Panc1 (cell line): ENCODE results near the gene PTPN1. TPM values are rescaled to one million over a fixed set of nuclear protein-coding genes. Genes with fewer than 3 reads are reported as not detected.

Experiments used
- ATAC-seq: fragments of 200-7000 bp; cut with Tn5 transposase; 2 replicates; pipeline ENCODE4 v1.9.1; 2020; ENCODE audit warnings: mild to moderate bottlenecking, moderate library complexity
- BruUV-seq: library from RNA; stranded (reverse); fragments of 400-500 nt; replicated peaks from 2 replicates; lab custom pipeline; 2021; lab: Mats Ljungman, UMichigan
- CTCF ChIA-PET: fragments of 300-600 bp; sonication (Branson Sonifier 250); formaldehyde crosslinking; loops from one replicate; lab custom pipeline; 2022; ENCODE audit warnings: antibody characterized with exemption; lab: Charles Lee
- POLR2A ChIA-PET: fragments of 300-600 bp; sonication (Branson Sonifier 250); formaldehyde crosslinking; loops from one replicate; lab custom pipeline; 2022; ENCODE audit warnings: antibody characterized with exemption; lab: Charles Lee
- DNase-seq: peaks from one replicate; pipeline ENCODE4 v3.0.0-alpha.2; 2010; ENCODE audit warnings: low read depth, low spot score
- H3K27ac ChIP-seq: 2 replicates; pipeline ENCODE4 v1.5.1; 2011; ENCODE audit warnings: mild to moderate bottlenecking, low read length, inconsistent platforms
- H3K27me3 ChIP-seq: fragments of 200-500 bp; sonication (Bioruptor generic); 2 replicates; pipeline ENCODE4 v1.6.0; 2014; ENCODE audit warnings: low read length, inconsistent platforms; ENCODE audit not compliant: control insufficient read depth, insufficient read depth
- H3K36me3 ChIP-seq: fragments of 200-500 bp; sonication (Bioruptor generic); 2 replicates; pipeline ENCODE4 v1.5.1; 2014; ENCODE audit warnings: inconsistent platforms, mild to moderate bottlenecking, low read length, moderate library complexity; ENCODE audit not compliant: control insufficient read depth, insufficient read depth
- H3K4me1 ChIP-seq: 2 replicates; pipeline ENCODE4 v1.5.1; 2011; ENCODE audit warnings: inconsistent platforms, mild to moderate bottlenecking, low read length, moderate library complexity; ENCODE audit not compliant: control insufficient read depth, insufficient read depth
- H3K4me3 ChIP-seq, 2 experiments: 2 replicates each; pipeline ENCODE4 v1.5.1; 2011 to 2012; ENCODE audit warnings: low read depth in 2 of 2, low read length in 2 of 2, mild to moderate bottlenecking in 2 of 2, inconsistent platforms in 1 of 2, moderate library complexity in 1 of 2
- H3K9me3 ChIP-seq: fragments of 200-500 bp; sonication (Bioruptor generic); 2 replicates; pipeline ENCODE4 v1.5.1; 2014; ENCODE audit warnings: low read depth, mild to moderate bottlenecking, inconsistent platforms, low read length, moderate library complexity; ENCODE audit not compliant: control insufficient read depth, insufficient read depth
- CTCF ChIP-seq: fragments of 450-650 bp; IDR thresholded peaks from 2 replicates; pipeline ENCODE4 v1.5.1; 2017; ENCODE audit warnings: mild to moderate bottlenecking
- POLR2AphosphoS5 ChIP-seq: IDR thresholded peaks from 2 replicates; pipeline ENCODE4 v1.6.1; 2012; ENCODE audit warnings: mild to moderate bottlenecking, low read depth, low read length, moderate library complexity
- REST ChIP-seq, 2 experiments: IDR thresholded peaks; 2 replicates each; pipeline ENCODE4 v1.6.1; 2011 to 2012; ENCODE audit warnings: low read depth in 2 of 2, control low read depth in 1 of 2, low read length in 1 of 2, mild to moderate bottlenecking in 1 of 2, moderate library complexity in 1 of 2; ENCODE audit not compliant: insufficient read depth in 1 of 2
- SIN3A ChIP-seq: IDR thresholded peaks from 2 replicates; pipeline ENCODE4 v1.6.1; 2012; ENCODE audit warnings: low read depth, mild to moderate bottlenecking, low read length, moderate library complexity, borderline replicate concordance; ENCODE audit not compliant: insufficient read depth
- TCF7L2 ChIP-seq: IDR thresholded peaks from 2 replicates; pipeline ENCODE4 v1.6.1; 2011; ENCODE audit warnings: mild to moderate bottlenecking, low read depth, low read length, inconsistent platforms
- in situ Hi-C: cut with HindIII; loops from 2 replicates; pipeline ENCODE4 v1.10.0; 2016; ENCODE audit warnings: low sequenced_read_pairs, low pct_unique_long_range_greater_than_20kb
- intact Hi-C: fragments of 100-400 bp; cut with micrococcal nuclease; formaldehyde crosslinking; loops from one replicate; pipeline ENCODE4 v1.10.0; 2022; ENCODE audit not compliant: unreplicated experiment
- total RNA-seq: library from RNA; stranded (reverse); gene quantifications from one replicate; pipeline ENCODE4 v1.2.1, GENCODE V29; 2021; ENCODE audit not compliant: unreplicated experiment

PTPN1 gene
- total RNA-seq, 1 experiment from 2014 or later: 42.2 TPM

- Histone ChIP-seq H3K4me1 (no peaks in the 10 kb centered on the region), H3K4me3 (no peak overlapping the region), H3K9me3 (no peaks in the 10 kb centered on the region), H3K36me3 (no peaks in the 10 kb centered on the region), H3K27ac (no peak overlapping the region), H3K27me3 (no peaks in the 10 kb centered on the region)
- DNase-seq (no peak), ATAC-seq (no peak)
- in situ Hi-C loops: no loop called here
- no peak for TF ChIP-seq CTCF
- no peak for TF ChIP-seq SIN3A
- TF ChIP-seq TCF7L2: no peak
- TF ChIP-seq POLR2AphosphoS5: no peak
- TF ChIP-seq REST (IDR thresholded peaks at IDR 0.05; ENCODE audit: insufficient read depth in 1 of 2, low read depth in 2 of 2, low read length in 1 of 2): no peak
- ChIA-PET POLR2A (no interaction called here), CTCF (no interaction called here)
- BruUV-seq: no TSS peak
- intact Hi-C loops: loop anchor here (10.0 kb wide), 1 partner anchor 174 kb away; no protein-coding TSS in a partner anchor
Observed at GRCh38 chr20:50469176-50469723, 40.9 kb upstream of the PTPN1 start.

GRCh38 chr20:50469796-50470195 lies 40.4 kb upstream of the PTPN1 start:
- Histone ChIP-seq H3K4me1 (no peaks in the 10 kb centered on the region), H3K27me3 (no peaks in the 10 kb centered on the region), H3K36me3 (no peaks in the 10 kb centered on the region), H3K9me3 (no peaks in the 10 kb centered on the region), H3K4me3 (no peak overlapping the region), H3K27ac (no peak overlapping the region)
- ATAC-seq (no peak), DNase-seq (no peak)
- ChIA-PET POLR2A (no interaction called here), CTCF (no interaction called here)
- intact Hi-C loops: loop anchor here (10.0 kb wide), 1 partner anchor 175 kb away; no protein-coding TSS in a partner anchor
- no TSS peak for BruUV-seq
- no peak for TF ChIP-seq CTCF
- TF ChIP-seq SIN3A: no peak
- no peak for TF ChIP-seq REST (IDR thresholded peaks at IDR 0.05; ENCODE audit: insufficient read depth in 1 of 2, low read depth in 2 of 2, low read length in 1 of 2)
- in situ Hi-C loops: no loop called here
